ENCODE measurements around the gene AVEN.

GRCh38 chr15:34055868-34056595 is 17.0 kb upstream of the AVEN start:
- no peak for TF ChIP-seq POLR2AphosphoS5 (IDR thresholded peaks at IDR 0.05)
- TF ChIP-seq CTCF (IDR thresholded peaks at IDR 0.05) = no peak
- no peak for TF ChIP-seq POLR2A (IDR thresholded peaks at IDR 0.05)

Data from breast epithelium (tissue), 3 donors.